Activated T-helper 17 cell treated with anti-CD3 and anti-CD28 coated beads, Interleukin-2, amount 50 U/mL, for 72 hours (primary cell): ENCODE results near the gene PGA5. TPM values are rescaled to one million over a fixed set of nuclear protein-coding genes. Genes with fewer than 3 reads are reported as not detected.

Experiments used
- ATAC-seq: fragments of 150-1000 bp; cut with Tn5 transposase; replicated peaks from 2 replicates; pipeline ENCODE4 v1.10.0; 2021; ENCODE audit warnings: mild to moderate bottlenecking, moderate library complexity
- H3K27ac Mint-ChIP-seq: one replicate; pipeline ENCODE4 v1.8.0; 2022; ENCODE audit warnings: mixed read lengths
- H3K27me3 Mint-ChIP-seq: one replicate; pipeline ENCODE4 v1.8.0; 2022; ENCODE audit warnings: mixed read lengths
- H3K36me3 Mint-ChIP-seq: one replicate; pipeline ENCODE4 v1.8.0; 2022; ENCODE audit warnings: low read depth, mild to moderate bottlenecking, mixed read lengths
- H3K4me1 Mint-ChIP-seq: one replicate; pipeline ENCODE4 v1.8.0; 2022; ENCODE audit warnings: mixed read lengths
- H3K4me3 Mint-ChIP-seq: one replicate; pipeline ENCODE4 v1.8.0; 2022; ENCODE audit warnings: mild to moderate bottlenecking, mixed read lengths
- H3K9me3 Mint-ChIP-seq: one replicate; pipeline ENCODE4 v1.8.0; 2022; ENCODE audit warnings: mixed read lengths
- total RNA-seq, 2 donors: library from RNA; stranded (reverse); gene quantifications; one replicate each; pipeline ENCODE4 v1.2.3, GENCODE V29; 2022

The PGA5 gene
- total RNA-seq, 2 donors from 2014 or later: not detected

DNA sequence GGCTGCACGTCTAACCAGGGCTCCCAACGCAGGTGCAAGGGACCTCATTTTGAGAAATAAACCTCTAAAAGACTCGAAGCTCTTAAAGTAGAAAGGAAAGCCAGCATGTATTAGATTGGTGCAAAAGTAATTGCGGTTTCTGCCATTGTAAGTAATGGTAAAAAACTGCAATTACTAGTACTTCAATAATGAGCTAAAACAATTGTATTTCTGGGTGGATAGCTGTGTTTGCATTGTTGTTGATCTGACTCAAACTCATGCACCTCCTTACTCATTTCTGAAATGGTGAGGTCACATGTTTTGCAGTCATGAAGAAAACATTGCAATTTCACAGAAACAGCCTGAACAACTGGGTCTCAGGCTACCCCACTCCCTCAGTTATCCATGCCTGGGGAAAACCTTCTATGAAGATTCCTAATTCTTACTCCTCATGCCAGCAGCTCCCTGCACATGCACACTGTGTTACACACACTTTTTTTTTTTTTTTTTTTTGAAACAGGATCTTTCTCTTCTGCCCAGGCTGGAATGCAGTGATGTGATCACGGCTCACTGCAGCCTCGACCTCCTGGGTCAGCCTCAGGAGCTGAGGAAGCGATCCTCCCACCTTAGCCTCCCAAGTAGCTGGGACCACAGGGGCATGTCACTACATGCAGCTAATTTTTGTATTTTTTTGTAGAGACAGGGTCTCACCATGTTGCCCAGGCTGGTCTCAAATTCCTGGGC, 29.5 kb downstream of the PGA5 start:
- Mint-ChIP-seq H3K27me3 (no peaks in the 10 kb centered on the region), H3K36me3 (no peaks in the 10 kb centered on the region), H3K4me1 (no peaks in the 10 kb centered on the region), H3K9me3 (no peaks in the 10 kb centered on the region), H3K27ac (peak overlapping the region; percentile 42), H3K4me3 (peak overlapping the region; percentile 36)
- ATAC-seq: peak; percentile 69

GRCh38 chr11:61272731-61273130, 31.8 kb downstream of the PGA5 start:
- H3K36me3 Mint-ChIP-seq: no peaks in the 10 kb centered on the region
- no peak for ATAC-seq

GRCh38 chr11:61273178-61274078, 32.5 kb downstream of the PGA5 start:
- no peak overlapping the region for H3K4me3 Mint-ChIP-seq
- H3K4me1 Mint-ChIP-seq: no peaks in the 10 kb centered on the region
- no peaks in the 10 kb centered on the region for H3K9me3 Mint-ChIP-seq
- no peak overlapping the region for H3K27ac Mint-ChIP-seq
- H3K27me3 Mint-ChIP-seq: no peaks in the 10 kb centered on the region
- no peaks in the 10 kb centered on the region for H3K36me3 Mint-ChIP-seq
- ATAC-seq: no peak

More at GRCh38 chr11:61272731-61273130, 31.8 kb downstream of the PGA5 start:
- Mint-ChIP-seq H3K4me1 (no peaks in the 10 kb centered on the region), H3K9me3 (no peaks in the 10 kb centered on the region), H3K27ac (no peak overlapping the region), H3K4me3 (no peak overlapping the region), H3K27me3 (no peaks in the 10 kb centered on the region)

DNA sequence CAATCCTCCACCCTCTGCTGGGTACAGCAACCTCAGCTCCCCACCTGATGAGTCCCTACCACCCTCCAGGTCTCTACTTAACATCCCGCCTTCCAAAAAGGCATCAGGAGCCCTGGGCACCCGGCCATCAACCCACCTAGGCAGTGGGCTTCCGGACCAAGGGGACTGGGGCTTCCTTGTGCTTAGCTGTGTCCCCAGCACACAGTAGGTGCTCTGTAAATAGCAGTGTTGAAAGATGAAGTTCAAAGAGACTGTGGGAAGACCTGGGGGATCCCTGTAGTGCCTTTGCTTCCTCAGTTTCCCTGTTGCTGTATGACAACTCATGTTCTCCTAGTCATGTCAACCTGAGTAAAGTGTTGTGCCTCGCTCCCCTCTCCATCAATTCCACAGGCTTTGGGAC, 33.1 kb downstream of the PGA5 start:
- H3K36me3 Mint-ChIP-seq: no peaks in the 10 kb centered on the region
- no peaks in the 10 kb centered on the region for H3K9me3 Mint-ChIP-seq
- no peak overlapping the region for H3K27ac Mint-ChIP-seq
- no peaks in the 10 kb centered on the region for H3K4me1 Mint-ChIP-seq
- H3K4me3 Mint-ChIP-seq: no peak overlapping the region
- no peak for ATAC-seq
- no peaks in the 10 kb centered on the region for H3K27me3 Mint-ChIP-seq

- ATAC-seq: no peak
Measured at GRCh38 chr11:61275191-61275590, 34.2 kb downstream of the PGA5 start.

DNA sequence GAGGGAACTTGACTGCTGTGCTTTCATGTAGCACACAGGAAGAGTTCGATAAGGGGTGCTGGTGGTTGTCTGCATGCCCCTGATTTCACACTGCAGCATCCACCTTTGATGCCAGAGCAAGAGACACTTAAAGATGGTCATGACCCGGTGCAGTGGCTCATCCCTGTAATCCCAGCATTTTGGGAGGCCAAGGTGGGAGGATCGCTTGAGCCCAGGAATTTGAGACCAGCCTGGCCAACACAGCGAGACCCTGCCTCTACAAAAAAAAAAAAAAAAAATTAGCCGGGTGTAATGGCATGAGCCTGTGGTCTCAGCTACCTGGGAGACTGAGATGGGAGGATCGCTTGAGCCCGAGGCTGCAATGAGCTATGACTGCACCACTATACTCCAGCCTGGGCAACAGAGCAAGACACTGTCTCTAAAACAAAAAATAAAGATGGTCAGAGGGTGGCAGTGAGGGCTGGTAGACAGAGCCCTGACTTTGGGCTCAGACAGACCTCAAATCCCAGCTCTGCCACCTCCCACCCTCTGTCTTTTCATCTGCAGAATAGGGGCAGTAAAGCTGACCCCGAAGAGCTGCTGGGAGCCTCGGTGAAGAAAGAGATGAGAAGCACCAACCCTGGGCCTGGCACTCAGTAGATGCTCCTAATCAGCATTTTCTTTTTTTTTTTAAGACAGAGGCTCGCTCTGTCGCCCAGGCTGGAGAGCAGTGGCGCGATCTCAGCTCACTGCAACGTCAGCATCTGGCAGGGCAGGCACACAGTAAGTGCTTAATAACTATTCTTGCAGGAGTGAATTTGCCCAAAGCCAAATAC, 36.4 kb downstream of the PGA5 start:
- no peaks in the 10 kb centered on the region for H3K27me3 Mint-ChIP-seq
- H3K27ac Mint-ChIP-seq: no peak overlapping the region
- no peak overlapping the region for H3K4me3 Mint-ChIP-seq
- H3K4me1 Mint-ChIP-seq: no peaks in the 10 kb centered on the region
- ATAC-seq: no peak
- H3K36me3 Mint-ChIP-seq: no peaks in the 10 kb centered on the region
- H3K9me3 Mint-ChIP-seq: no peaks in the 10 kb centered on the region

More at GRCh38 chr11:61275191-61275590, 34.2 kb downstream of the PGA5 start:
- Mint-ChIP-seq H3K9me3 (no peaks in the 10 kb centered on the region), H3K4me1 (no peaks in the 10 kb centered on the region), H3K27me3 (no peaks in the 10 kb centered on the region), H3K36me3 (no peaks in the 10 kb centered on the region), H3K4me3 (no peak overlapping the region), H3K27ac (no peak overlapping the region)

DNA sequence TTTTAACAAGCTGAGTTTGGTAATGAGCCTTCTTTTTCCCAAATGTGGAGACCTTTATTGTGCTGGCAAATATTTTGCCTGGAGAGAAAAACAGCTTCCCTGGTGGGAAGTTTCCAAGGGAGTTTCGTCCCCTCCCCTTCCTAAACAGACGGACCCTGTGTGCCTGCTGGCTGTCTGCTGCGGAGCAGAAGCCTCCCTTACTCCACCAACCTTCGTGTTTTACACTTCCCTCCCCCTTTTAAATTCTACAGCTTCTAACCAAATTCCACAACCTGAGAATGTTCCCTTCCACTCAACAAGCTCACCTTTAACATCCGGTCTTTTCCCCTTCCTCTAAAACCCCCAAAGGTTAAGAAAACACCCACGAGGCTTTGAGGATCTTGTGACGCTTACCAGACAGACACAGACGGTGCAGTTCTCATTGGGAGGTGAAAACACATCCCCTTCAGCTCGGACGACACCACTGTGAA, 37.1 kb downstream of the PGA5 start:
- H3K4me1 Mint-ChIP-seq: no peaks in the 10 kb centered on the region
- no peak overlapping the region for H3K4me3 Mint-ChIP-seq
- no peaks in the 10 kb centered on the region for H3K9me3 Mint-ChIP-seq
- no peak overlapping the region for H3K27ac Mint-ChIP-seq
- no peaks in the 10 kb centered on the region for H3K27me3 Mint-ChIP-seq
- no peaks in the 10 kb centered on the region for H3K36me3 Mint-ChIP-seq
- no peak for ATAC-seq

DNA sequence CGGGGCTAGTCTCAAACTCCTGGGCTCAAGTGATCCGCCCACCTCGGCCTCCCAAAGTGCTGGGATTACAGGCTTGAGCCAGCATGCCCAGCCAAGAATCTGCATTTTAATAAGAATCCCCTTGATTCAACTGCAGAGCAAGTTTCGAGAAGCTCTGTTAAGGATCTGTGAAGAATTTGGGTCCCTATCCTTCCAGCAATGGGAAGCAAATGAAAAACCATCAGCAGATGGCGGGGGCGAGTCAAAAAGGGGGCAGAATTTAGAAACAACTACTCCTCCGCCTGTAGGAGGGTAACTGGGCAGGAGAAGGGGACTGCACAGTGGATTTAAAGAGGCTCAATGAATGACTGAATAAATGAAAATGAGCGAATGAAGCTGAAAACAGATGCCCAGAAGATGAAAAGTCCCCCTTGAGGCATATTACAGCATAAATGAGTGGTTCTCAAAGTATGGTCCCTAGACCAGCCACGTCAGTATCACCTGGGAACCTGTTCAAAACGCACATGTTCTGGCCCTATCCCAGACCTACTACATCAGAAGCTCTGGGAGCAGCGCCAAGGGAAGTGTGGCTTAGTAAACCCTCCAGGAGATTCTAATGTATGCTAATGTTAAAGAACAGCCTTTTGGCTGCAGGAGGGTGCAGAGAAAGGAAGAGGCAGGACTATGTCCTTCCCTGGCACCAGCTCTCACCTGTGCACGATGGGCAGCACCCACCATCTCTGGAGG, 39.1 kb downstream of the PGA5 start:
- H3K4me3 Mint-ChIP-seq: no peak overlapping the region
- no peak overlapping the region for H3K27ac Mint-ChIP-seq
- H3K9me3 Mint-ChIP-seq: no peaks in the 10 kb centered on the region
- H3K36me3 Mint-ChIP-seq: no peaks in the 10 kb centered on the region
- no peaks in the 10 kb centered on the region for H3K4me1 Mint-ChIP-seq
- no peak for ATAC-seq
- H3K27me3 Mint-ChIP-seq: no peaks in the 10 kb centered on the region

GRCh38 chr11:61280883-61281580, 40.1 kb downstream of the PGA5 start:
- H3K9me3 Mint-ChIP-seq: no peaks in the 10 kb centered on the region
- H3K4me3 Mint-ChIP-seq: no peak overlapping the region
- H3K27ac Mint-ChIP-seq: no peak overlapping the region
- no peaks in the 10 kb centered on the region for H3K27me3 Mint-ChIP-seq
- ATAC-seq: no peak
- no peaks in the 10 kb centered on the region for H3K4me1 Mint-ChIP-seq
- H3K36me3 Mint-ChIP-seq: no peaks in the 10 kb centered on the region

- Mint-ChIP-seq H3K36me3 (no peaks in the 10 kb centered on the region), H3K27me3 (no peaks in the 10 kb centered on the region), H3K27ac (no peak overlapping the region), H3K4me1 (no peaks in the 10 kb centered on the region), H3K4me3 (no peak overlapping the region), H3K9me3 (no peaks in the 10 kb centered on the region)
- ATAC-seq: peak; percentile 54
Measured at GRCh38 chr11:61281581-61282250, 40.7 kb downstream of the PGA5 start.

- no peaks in the 10 kb centered on the region for H3K4me1 Mint-ChIP-seq
Measured at GRCh38 chr11:61283613-61284012, 42.6 kb downstream of the PGA5 start.

DNA sequence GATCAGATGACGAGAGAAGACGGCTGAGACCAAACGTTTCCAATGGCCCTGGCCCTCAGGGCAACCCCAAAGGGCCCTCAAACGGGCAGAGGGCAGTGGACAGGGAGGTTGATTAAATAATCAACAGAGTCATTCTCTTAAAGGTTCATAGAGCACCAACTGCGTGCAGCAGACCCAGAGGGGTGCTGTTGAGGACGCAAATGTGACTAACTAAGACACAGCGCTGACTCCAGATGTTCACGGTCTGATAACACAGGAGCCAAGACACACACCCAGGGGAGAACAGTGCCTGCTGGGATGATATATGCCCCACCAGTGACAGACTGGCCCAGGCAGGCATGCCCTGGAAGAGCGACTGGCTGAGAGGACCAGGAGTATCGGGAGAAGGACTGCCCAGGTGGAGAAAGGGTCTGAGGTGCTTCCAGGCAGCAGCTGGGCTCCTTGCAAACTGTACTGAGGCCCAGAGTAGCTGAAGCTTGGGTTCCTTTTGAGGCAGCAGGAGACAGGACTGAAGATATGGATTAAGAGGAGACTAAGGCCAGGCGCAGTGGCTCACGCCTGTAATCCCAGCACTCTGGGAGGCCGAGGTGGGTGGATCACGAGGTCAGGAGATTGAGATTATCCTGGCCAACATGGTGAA, 46.5 kb downstream of the PGA5 start:
- Mint-ChIP-seq H3K36me3 (no peaks in the 10 kb centered on the region), H3K9me3 (no peaks in the 10 kb centered on the region), H3K4me1 (no peaks in the 10 kb centered on the region), H3K4me3 (no peak overlapping the region), H3K27ac (no peak overlapping the region), H3K27me3 (peaks cover 4% of the 10 kb centered on the region)
- no peak for ATAC-seq

More at GRCh38 chr11:61283613-61284012, 42.6 kb downstream of the PGA5 start:
- H3K27ac Mint-ChIP-seq: no peak overlapping the region
- no peaks in the 10 kb centered on the region for H3K36me3 Mint-ChIP-seq
- H3K27me3 Mint-ChIP-seq: no peaks in the 10 kb centered on the region
- no peaks in the 10 kb centered on the region for H3K9me3 Mint-ChIP-seq
- H3K4me3 Mint-ChIP-seq: no peak overlapping the region
- no peak for ATAC-seq
